Cortex of kidney (tissue), 1 donor: ENCODE data around the gene DYDC1.
"Not testable (repeated sequence)": the region's sequence is repeated elsewhere in the genome, so short reads cannot be mapped to it uniquely, and the experiment has no call there.

Experiments used
- DNase-seq: peaks from one replicate; lab custom pipeline; 2025; lab: John Stamatoyannopoulos, UW

The DYDC1 gene

GRCh38 chr10:80344276-80344675, 12.3 kb downstream of the DYDC1 start:
- DNase-seq: no peak

- no peak for DNase-seq
These were observed 22.6 kb downstream of the DYDC1 start for GRCh38 chr10:80333983-80334382.

GRCh38 chr10:80324891-80325364, 31.6 kb downstream of the DYDC1 start:
- DNase-seq: no peak

- DNase-seq: no peak
These were observed 32.5 kb downstream of the DYDC1 start for GRCh38 chr10:80324086-80324485.

GRCh38 chr10:80323311-80323710, 33.2 kb downstream of the DYDC1 start:
- no peak for DNase-seq

- DNase-seq: no peak
These were observed 33.8 kb downstream of the DYDC1 start for GRCh38 chr10:80322711-80323110.

- DNase-seq: no peak
These were observed 34.4 kb downstream of the DYDC1 start for GRCh38 chr10:80322158-80322557.

- DNase-seq: no peak
These were observed 35.4 kb downstream of the DYDC1 start for GRCh38 chr10:80321183-80321582.

GRCh38 chr10:80320377-80320776, 36.2 kb downstream of the DYDC1 start:
- no peak for DNase-seq

- DNase-seq: no peak
These were observed 36.7 kb downstream of the DYDC1 start for GRCh38 chr10:80319725-80320290.

- DNase-seq: no peak
These were observed 37.2 kb downstream of the DYDC1 start for GRCh38 chr10:80319318-80319717.

- DNase-seq: no peak
These were observed 37.8 kb downstream of the DYDC1 start for GRCh38 chr10:80318742-80319141.

GRCh38 chr10:80315391-80315790, 41.2 kb downstream of the DYDC1 start:
- no peak for DNase-seq

GRCh38 chr10:80313523-80313922, 43.0 kb downstream of the DYDC1 start:
- DNase-seq: no peak

GRCh38 chr10:80305989-80306388, 50.6 kb downstream of the DYDC1 start:
- not testable (repeated sequence) for DNase-seq

- DNase-seq: no peak
These were observed 59.6 kb downstream of the DYDC1 start for GRCh38 chr10:80296942-80297341.

- no peak for DNase-seq
These were observed 63.8 kb downstream of the DYDC1 start for GRCh38 chr10:80292607-80293239.

- DNase-seq: no peak
These were observed 65.9 kb downstream of the DYDC1 start for GRCh38 chr10:80290474-80291220.

- no peak for DNase-seq
These were observed 66.9 kb downstream of the DYDC1 start, which contains the start of gene MAT1A for GRCh38 chr10:80289451-80290287. TSS of gene MAT1A (minus strand) at chr10:80289658. CDS start at chr10:80289423, 235 bp downstream.

GRCh38 chr10:80288849-80289248, 67.7 kb downstream of the DYDC1 start:
- no peak for DNase-seq
